Fibroblast of skin of scalp (primary cell): ENCODE data around the gene IL17D.
A peak's percentile ranks its signal among the peaks of the same experiment; 100 is the strongest.

Source experiments
- DNase-seq: peaks from one replicate; pipeline ENCODE4 v3.0.0-alpha.2; 2013

Gene IL17D

GRCh38 chr13:20691616-20692015, 11.9 kb upstream of the IL17D start:
- DNase-seq = no peak

GRCh38 chr13:20696073-20696472, 7.4 kb upstream of the IL17D start:
- DNase-seq = no peak

GRCh38 chr13:20699715-20700114, 3.8 kb upstream of the IL17D start:
- DNase-seq = no peak

GRCh38 chr13:20700288-20700687, 3.2 kb upstream of the IL17D start:
- no peak for DNase-seq

GRCh38 chr13:20701461-20701860, 2.0 kb upstream of the IL17D start:
- no peak for DNase-seq

- DNase-seq = no peak
Observed at GRCh38 chr13:20702530-20702914, 977 bp upstream of the IL17D start.

GRCh38 chr13:20703780-20704458, 420 bp downstream of the IL17D start:
- DNase-seq = peak; percentile 76

GRCh38 chr13:20704459-20705069, 1.1 kb downstream of the IL17D start:
- no peak for DNase-seq

GRCh38 chr13:20706661-20707060, 3.2 kb downstream of the IL17D start:
- no peak for DNase-seq

GRCh38 chr13:20708216-20708615, 4.7 kb downstream of the IL17D start:
- no peak for DNase-seq

GRCh38 chr13:20709369-20709768, 5.9 kb downstream of the IL17D start:
- no peak for DNase-seq

- DNase-seq = no peak
Observed at GRCh38 chr13:20709782-20710181, 6.3 kb downstream of the IL17D start.

GRCh38 chr13:20711301-20712044, 8.0 kb downstream of the IL17D start:
- peak; percentile 14 for DNase-seq

GRCh38 chr13:20713014-20713376, 9.5 kb downstream of the IL17D start:
- no peak for DNase-seq

GRCh38 chr13:20713751-20714150, 10.3 kb downstream of the IL17D start:
- peak; percentile 80 for DNase-seq

- DNase-seq = peak; percentile 13
Observed at GRCh38 chr13:20714161-20714560, 10.7 kb downstream of the IL17D start.

- DNase-seq = peak; percentile 89
Observed at GRCh38 chr13:20714563-20715329, 11.2 kb downstream of the IL17D start.

GRCh38 chr13:20715330-20715712, 11.8 kb downstream of the IL17D start:
- no peak for DNase-seq

- no peak for DNase-seq
Observed at GRCh38 chr13:20716951-20717350, 13.5 kb downstream of the IL17D start.

- no peak for DNase-seq
Observed at GRCh38 chr13:20717581-20718542, 14.4 kb downstream of the IL17D start.

- no peak for DNase-seq
Observed at GRCh38 chr13:20718958-20719566, 15.6 kb downstream of the IL17D start.

GRCh38 chr13:20719783-20720182, 16.3 kb downstream of the IL17D start:
- no peak for DNase-seq
